GM11168 (cell line): ENCODE results near the gene SCN9A.
"Not testable (repeated sequence)": the region's sequence is repeated elsewhere in the genome, so short reads cannot be mapped to it uniquely, and the experiment has no call there.

Experiments
- in situ Hi-C: fragments of 300-500 bp; cut with MboI; formaldehyde crosslinking; loops from one replicate; pipeline ENCODE4 v1.12.0; 2022; ENCODE audit warnings: low sequenced_read_pairs; ENCODE audit not compliant: unreplicated experiment

SCN9A gene

DNA sequence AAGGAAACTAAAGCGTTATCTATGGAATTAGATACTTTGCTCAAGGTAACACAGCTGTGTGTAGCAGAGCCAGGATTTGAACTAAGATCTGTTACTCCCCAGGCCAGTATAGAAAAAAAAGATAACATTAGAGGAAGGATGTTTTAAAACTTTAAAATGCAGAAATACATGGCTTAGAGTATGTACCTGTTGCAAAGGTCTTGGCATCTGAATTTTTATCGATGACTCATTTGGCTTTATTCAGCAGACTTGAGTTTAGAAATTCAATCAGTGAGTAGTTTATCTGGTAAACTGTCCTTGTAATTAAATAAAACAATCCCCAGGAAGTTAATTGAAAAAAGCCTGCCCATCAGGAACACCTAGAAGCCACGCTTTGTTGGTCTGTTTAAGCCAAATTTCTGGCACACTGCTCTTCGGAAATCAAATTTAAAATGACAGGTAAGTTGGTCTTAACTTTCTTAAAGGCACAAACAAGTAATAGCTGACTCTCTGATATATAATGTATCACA, 36.9 kb downstream of the SCN9A start:
- in situ Hi-C loops, result no loop called here

DNA sequence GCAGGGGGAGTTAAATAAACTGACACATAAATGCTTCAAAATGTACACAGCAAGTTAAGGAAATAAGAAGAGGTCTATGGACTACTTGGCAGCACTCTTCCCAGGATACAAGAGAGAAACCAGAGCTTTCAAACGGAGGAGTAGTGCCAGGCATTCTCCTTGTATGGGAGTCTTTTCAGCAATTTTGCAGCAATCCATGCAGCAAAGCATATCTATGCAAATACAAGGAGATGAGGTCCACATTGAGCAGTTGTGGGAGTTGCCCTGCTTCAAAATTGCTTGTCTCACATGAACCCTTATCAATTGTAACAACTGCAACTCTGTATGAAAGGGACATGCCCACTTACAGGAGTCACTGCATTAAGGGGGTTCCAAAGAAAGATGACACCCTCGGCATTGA, 37.8 kb downstream of the SCN9A start:
- in situ Hi-C loops, result no loop called here

DNA sequence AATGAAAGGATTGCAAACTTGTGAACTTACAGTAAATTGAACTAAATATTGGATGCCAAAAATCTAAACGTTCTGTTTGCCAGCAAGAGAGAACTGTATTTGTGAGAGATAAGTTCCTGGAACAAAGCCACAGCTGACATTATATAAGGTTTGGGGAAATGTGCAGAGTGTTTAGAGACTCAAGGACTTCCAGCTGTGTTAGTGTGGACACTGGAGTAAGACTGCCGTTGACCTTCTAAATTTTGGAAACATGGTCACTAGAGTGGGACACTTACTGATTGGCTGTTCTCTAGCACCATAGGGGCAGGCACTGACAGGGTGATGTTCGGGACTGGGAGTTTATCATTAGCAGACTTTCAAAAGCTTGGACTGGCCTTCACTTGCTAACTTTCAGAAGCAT, 40.5 kb downstream of the SCN9A start:
- in situ Hi-C loops, result no loop called here

DNA sequence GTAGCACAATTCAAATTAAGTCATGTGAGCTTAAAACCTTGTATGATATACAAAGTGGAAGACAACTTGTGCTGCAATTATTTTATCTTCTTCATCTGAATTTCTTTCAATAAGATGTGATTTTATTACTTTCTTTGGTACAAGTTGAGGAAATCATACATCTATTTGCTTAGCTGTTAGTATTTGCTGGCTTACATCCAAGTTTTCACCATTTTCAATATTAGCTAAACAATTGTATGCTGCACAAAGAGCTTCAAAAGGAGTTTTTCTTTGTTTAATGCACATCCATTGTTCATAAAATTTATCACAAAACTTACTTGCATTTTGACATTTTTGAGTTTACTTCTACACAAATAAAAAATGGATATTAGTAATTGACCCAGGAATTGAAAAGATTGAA, 40.9 kb downstream of the SCN9A start:
- in situ Hi-C loops, result no loop called here

DNA sequence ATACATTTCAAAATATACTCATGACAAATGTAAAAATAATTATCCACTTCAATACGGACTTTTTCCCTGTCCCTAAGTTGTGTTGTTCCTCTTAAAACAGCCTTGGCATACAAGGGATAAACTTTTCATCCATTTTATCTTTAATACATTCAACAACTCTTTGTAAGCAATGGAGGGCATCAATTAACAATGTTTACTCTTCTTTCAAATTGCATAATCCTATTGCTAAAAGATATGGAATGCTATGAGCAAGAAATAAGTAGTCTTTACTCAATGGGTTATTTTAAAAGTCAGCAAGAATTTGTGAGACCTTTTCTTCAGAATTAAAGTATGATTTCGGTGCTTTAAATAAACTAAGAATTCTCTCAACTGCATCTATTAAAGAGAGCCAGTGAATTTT, 41.9 kb downstream of the SCN9A start:
- in situ Hi-C loops, result no loop called here

DNA sequence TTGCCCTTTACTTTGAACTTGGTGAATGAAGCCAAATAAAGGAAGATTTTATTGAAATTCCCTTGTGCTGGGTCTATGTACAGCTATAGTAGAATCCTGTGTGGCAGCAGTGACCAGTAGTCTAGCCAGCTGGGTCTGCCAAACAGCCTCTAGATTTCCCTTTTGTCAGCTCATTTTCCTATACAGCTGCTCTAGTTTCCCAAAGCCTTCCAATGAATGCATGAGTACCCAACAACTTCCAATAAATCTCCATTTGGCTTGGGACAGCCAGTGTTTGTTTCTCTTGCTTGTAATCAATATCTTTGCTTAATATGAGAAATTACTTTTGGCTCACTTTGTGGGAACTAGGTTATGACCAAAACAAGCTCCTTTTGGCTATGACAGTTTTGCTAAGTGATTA, 43.6 kb downstream of the SCN9A start:
- in situ Hi-C loops, result no loop called here

DNA sequence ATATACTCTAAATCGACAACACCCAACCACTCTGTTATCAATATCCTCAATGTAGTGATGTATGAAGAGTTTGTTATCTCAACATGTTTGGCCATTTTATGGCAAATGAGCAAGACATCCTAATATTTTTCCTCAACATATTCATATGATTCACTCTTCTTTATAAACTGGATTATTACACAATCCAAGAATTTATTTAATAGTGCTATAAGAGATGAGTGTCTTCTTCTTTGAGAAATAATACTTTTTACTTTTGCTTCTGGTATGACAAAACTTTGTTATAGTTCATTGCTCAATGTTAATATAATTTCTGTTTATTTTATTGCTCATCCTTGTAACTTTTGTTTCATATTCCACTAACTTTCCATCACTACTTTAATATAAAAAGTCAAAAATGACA, 44.3 kb downstream of the SCN9A start:
- in situ Hi-C loops, result no loop called here

DNA sequence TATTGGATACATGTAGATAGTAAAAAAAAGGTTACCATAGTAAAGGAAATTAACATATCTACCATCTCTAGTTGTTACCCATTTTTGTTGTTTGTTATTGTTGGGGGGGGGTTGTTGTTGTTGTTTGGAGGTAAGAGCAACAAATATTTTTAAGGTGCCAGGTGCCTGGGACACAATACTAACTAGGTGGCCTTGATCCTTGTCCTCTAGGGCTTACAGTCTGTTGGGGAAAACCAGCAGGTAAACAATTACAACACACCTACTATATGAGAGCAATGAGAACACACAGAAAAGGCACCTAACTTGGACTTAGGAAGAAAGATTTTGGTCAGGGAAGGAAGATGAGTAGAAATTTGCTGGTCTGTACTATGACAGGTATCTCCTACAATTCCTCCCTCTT, 46.3 kb downstream of the SCN9A start:
- in situ Hi-C loops, result no loop called here

DNA sequence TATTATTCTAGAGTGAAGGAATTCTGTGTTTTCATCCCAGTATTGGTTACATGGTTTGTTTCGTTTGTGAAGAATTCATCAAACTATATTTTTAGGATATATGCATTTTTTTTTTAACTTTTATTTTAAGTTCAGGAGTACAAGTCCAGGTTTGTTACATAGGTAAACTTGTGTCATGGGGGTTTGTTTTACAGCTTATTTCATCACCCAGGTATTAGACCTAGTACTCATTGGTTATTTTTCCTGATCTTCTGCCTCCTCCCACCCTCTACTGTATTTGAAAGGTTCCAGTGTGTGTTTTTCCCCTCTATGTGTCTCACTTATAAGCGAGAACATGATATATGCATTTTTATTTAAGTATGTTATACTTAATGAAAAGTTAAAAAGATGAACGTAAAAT, 47.6 kb downstream of the SCN9A start:
- in situ Hi-C loops, result no loop called here

DNA sequence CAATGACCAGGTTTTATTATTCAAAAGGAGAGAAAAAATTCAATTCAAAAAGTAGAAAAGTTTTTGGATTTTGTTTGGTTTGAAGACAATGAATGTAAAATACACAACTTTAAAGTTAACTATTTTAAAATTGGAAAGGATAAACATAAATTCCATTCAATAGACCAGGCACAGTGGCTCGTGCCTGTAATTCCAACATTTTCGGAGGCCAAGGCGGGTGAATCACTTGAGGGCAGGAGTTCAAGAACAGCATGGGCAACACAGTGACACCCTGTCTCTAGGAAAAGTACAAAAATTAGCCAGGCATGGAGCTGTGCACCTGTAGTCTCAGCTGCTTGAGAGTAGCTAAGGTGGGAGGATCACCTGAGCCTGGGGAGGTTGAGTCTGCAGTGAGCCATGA, 54.7 kb downstream of the SCN9A start:
- in situ Hi-C loops, result no loop called here

DNA sequence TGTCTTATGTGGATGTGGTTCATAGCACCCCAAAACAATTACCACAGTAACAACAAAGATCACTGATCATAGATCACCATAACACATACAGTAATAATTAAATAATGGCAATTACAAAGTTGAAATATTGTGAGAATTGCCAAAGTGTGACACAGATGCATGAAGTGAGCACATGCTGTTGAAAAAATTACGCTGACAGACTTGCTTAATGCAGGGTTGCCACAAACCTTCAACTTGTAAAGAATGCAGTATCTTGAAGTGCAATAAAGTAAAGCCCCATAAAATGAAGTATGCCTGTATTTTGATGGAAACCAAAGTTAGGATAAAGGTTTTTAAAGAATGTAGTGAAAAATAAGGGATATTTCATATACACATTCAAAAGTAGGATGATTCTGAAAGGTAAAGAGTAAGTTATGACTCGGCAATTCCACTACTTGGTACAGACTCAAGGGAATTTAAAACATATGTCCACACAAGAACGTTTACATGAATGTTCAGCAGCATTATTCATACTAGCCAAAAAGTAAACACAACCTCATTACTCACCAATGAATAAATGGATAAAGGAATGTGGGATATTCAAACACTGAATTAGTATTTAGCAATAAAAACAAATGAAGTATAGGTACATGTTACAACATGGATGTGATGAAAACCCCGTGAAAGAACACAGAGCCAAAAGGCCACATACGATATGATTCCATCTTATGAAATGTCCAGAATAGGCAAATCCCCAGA, 61.6 kb downstream of the SCN9A start:
- in situ Hi-C loops, result no loop called here

DNA sequence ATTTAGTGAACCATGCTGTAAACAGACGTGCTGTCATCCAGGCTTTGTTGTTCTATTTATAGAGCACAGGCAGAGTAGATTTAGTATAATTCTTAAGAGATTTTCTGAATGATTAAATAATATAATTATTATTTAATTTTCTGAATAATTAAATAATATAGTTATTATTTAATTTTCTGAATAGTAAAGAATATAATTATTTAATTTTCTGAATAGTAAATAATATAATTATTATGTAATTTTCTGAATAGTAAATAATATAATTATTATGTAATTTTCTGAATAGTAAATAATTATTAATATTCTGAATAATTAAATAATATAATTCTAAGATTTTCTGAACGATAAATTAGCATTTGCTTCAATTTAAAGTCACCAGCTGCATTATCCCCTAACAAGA, 62.9 kb downstream of the SCN9A start:
- in situ Hi-C loops, result not testable (repeated sequence)

DNA sequence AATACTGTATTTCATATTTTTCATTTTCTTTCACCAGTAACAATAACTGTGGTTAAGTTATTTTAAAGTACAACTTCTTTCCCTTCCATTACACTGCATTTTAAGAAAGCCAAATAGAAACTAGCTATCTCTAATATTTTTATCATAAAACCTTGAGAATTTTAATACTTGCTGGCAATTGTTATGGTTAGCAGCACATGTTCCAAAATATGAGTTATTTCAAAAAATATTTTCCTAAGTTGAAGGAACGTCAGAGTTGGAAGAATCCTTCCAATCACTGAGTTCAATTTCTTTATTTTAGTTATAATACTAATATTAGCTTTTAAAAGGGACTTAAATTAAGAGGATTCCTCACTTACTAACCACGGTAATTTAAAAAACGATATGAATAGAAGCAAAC, 68.4 kb downstream of the SCN9A start:
- in situ Hi-C loops, result no loop called here

DNA sequence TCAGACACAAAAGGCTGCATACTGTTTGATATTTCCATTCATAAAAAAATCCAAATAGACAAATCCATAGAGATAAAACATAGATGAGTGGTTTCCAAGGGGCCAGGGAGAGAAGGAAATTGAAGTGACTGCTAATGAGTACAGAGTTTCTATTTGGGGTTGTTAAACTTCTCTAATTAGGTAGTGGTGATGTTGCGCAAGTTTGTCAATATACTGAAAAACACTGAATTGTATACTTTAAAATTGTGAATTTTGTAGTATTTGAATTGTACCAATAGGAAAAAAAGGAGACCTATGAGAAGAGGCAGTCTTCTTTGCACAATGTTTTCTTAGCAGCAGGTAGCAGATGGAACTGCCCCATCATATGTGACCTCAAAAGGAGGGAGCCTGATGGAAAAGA, 71.1 kb downstream of the SCN9A start:
- in situ Hi-C loops, result no loop called here

DNA sequence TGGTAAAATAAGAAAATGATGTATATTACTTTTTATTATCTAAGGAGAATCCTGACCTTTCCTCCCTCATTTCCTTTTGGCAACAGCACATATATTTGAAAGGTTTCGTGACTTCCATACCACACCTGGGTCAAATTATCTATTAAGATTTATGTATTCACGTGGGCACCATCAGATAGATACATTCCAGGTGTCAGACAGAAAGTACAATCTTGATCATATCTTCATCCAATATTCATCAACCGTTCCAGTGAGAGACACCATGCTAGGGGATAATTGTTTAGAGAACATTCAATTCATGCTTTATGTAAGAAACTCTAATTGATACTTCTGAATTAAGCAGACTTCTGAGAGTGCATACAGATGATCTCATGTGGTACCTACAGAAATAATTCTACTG, 73.7 kb downstream of the SCN9A start:
- in situ Hi-C loops, result no loop called here

DNA sequence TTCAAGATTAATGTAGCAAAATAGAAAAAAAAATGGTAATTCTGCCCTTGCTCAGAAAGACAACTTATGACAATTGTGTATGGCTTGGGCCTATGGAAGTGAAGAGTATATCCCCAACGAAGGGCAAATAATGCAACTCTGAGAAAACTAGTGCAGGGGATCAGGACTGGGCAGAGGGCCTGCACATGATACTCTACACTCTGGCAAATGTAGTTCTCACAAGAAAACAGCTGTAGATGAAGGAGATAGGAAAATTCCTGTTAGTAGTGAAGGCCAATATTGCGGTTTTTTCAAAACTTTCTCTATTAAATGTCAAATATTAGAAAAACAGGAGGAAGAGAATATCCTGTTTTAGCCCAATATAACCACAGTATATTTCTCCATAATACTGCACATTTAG, 77.8 kb downstream of the SCN9A start:
- in situ Hi-C loops, result no loop called here

DNA sequence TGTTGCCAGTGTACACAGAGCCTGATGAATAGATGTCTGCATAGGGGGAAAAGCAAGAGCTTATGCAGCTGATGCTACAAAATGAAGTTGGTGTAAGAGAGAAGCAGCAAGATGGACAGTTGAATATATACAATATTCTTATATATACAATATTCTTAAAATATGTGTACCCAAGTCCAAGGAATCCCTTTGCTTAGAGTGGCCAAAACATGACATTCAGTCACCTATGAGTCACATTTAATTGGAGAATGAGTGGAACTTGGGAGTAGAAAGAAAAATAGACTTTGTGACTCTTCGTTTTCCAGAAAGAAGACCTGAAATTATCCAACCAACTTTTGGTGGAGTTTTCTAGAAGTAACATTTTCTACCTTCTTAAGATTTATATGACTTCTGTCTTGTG, 81.8 kb downstream of the SCN9A start:
- in situ Hi-C loops, result no loop called here

DNA sequence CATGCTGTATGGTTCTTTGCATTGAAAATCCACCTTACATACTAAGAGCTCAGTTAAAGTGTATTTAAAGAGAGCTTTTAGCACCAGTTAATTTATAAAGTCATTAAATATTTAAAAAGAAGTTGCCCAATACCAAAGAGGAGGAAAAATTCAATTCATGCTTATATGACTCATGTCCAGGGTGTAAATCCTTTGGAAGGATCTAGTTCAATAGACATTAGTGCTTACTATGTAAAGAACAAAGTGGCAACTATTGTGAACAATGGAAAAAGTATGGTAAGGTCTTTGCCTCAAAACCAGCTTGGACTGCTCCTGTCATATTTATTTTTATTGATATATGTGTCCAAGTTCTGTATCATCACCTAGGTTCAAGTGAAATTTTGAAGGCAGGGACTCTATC, 90.5 kb downstream of the SCN9A start:
- in situ Hi-C loops, result no loop called here

DNA sequence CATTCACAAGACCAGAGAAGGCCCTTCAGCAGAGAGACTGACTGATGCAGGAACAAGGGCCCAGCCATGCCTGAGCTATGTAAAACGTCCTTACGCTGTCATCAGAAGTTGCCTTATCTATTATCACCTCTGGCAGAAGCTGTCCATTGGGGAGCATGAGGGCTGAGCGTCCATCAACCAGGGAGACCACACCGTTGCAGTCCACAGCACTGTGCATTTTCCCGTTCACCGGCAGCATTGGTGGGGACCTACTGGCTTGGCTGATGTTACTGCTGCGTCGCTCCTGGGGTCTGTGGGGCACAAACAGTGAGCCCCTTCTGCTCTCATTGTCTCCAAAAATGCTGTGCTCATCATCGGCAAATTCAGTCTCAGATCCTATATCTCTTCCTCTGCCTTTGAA, 91.4 kb downstream of the SCN9A start:
- in situ Hi-C loops, result no loop called here

DNA sequence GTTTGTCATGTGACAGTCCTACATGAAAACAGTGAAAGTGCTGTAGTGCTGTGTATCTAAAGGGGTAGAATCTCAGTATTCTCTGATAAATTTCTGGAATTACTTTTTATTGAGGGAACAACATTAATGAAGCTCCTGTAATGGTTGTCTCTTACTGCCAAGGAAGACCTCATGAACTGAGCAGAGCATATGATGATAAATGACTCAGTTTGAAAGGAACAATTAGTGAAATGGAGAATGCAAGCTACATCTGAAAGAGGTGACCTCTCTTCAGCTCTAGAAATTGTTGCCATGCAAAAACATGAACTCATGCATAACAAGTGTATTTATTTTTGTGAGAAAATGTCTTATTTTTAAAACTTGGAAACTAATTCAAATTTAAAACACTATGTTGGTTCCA, 93.6 kb downstream of the SCN9A start:
- in situ Hi-C loops, result no loop called here

DNA sequence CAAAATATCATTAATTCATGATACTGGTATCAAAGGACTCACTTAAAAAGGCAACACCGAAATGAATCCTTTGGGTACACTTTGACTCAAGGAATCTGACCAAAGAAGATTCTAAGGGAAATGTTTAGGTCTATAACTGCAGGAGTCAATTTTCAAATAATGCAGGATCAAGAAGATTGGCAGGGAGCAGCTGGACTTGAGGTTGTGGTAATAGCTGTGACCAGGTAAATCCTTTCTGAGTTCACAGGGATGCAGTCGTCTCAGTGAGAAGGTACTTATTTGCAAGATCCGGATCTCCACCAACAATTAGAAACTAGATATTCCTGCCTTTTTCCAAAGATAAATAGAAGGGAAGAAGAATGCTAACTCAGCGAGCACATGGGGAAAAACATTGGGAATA, 96.9 kb downstream of the SCN9A start:
- in situ Hi-C loops, result no loop called here

DNA sequence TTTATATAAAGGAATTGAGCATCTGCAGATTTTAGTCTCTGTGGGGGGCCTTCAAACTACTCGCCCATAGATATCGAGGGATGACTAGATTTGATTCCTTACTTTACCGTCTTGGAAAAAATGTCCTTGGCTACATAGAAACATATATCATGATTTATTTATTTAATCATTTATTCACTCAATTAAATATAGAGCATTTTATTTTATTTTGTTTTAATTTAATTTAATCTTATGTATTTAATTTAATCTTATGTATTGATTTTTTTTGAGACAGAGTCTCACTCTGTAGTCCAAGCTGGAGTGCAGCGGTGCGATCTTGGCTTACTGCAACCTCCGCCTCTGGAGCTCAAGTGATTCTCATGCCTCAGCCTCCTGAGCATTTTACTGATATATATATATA, 105.4 kb downstream of the SCN9A start:
- in situ Hi-C loops, result no loop called here

DNA sequence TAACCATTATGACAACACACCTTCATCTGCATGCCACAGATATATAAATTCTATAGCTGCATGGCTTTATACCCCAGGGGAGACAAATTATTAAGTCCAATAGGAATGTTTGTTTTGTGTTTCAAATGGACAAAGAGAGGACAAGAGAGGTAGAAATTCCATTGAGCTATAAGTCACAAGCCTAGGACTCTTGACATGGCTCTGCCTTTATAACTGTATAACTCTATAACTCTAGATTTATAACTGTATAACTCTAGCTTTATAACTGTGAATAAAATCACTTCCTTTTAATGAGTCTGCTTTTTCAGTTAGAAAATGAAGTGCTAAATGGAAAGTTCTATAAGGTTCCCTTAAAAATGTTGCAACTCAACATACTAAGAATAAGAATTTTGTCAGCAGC, 106.4 kb downstream of the SCN9A start:
- in situ Hi-C loops, result no loop called here
